ENCODE data around the gene IL13RA2.

The IL13RA2 gene, protein sequence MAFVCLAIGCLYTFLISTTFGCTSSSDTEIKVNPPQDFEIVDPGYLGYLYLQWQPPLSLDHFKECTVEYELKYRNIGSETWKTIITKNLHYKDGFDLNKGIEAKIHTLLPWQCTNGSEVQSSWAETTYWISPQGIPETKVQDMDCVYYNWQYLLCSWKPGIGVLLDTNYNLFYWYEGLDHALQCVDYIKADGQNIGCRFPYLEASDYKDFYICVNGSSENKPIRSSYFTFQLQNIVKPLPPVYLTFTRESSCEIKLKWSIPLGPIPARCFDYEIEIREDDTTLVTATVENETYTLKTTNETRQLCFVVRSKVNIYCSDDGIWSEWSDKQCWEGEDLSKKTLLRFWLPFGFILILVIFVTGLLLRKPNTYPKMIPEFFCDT

GRCh38 chrX:115017455-115017854 lies at the start of gene IL13RA2:
Gene IL13RA2 (minus strand): TSS chrX:115017616. CDS start chrX:115017269, 347 bp downstream.
- Histone ChIP-seq H3K79me2 (ENCODE audit: control insufficient read depth, insufficient read depth, low read length, unreplicated experiment) (no peaks in the 10 kb centered on the region), H3K27me3 (ENCODE audit: insufficient read depth, low read length) (no peaks in the 10 kb centered on the region), H2AFZ (ENCODE audit: low read length, unreplicated experiment) (peak within 1 kb of the TSS; percentile 38), H3K4me3 (ENCODE audit: low read depth, low read length) (no peak within 1 kb of the TSS), H3K36me3 (ENCODE audit: insufficient read depth, low read length) (no peaks in the 10 kb centered on the region), H3K27ac (ENCODE audit: low read depth, low read length) (peak within 1 kb of the TSS; percentile 4; the same call in 1 of the 2 replicates), H3K4me1 (ENCODE audit: control insufficient read depth, insufficient read depth, low read length, unreplicated experiment) (peaks cover 9% of the 10 kb centered on the region)

DNA sequence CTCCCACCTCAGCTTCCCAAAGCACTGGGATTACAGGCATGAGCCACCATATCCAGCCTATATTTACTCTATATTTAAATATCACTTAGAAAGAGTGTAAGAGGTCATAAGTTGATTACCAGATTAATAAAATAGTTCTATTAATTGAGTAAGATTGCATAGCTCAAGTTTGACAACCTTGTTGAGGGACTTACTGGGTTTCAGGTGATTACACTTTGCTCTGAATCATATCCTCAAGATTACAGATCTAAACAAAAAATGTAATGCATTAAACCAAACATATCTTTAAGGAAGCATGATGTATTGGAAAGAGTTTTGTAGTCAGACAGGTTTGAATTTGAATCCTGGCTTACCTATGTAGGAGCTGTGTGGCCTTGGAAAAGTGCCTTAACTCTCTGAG lies 47.9 kb upstream of the IL13RA2 start:
- H3K4me1 ChIP-seq (ENCODE audit: control insufficient read depth, insufficient read depth, low read length, unreplicated experiment), result no peaks in the 10 kb centered on the region
- H3K4me3 ChIP-seq (ENCODE audit: low read depth, low read length), result no peak overlapping the region
- H3K27me3 ChIP-seq (ENCODE audit: insufficient read depth, low read length), result no peaks in the 10 kb centered on the region
- no peak overlapping the region for H3K27ac ChIP-seq (ENCODE audit: low read depth, low read length)
- H2AFZ ChIP-seq (ENCODE audit: low read length, unreplicated experiment), result no peak overlapping the region
- H3K79me2 ChIP-seq (ENCODE audit: control insufficient read depth, insufficient read depth, low read length, unreplicated experiment), result no peaks in the 10 kb centered on the region
- no peaks in the 10 kb centered on the region for H3K36me3 ChIP-seq (ENCODE audit: insufficient read depth, low read length)

- H3K36me3 ChIP-seq (ENCODE audit: insufficient read depth, low read length), result no peaks in the 10 kb centered on the region
- H3K4me1 ChIP-seq (ENCODE audit: control insufficient read depth, insufficient read depth, low read length, unreplicated experiment), result peaks cover 17% of the 10 kb centered on the region
- no peaks in the 10 kb centered on the region for H3K27me3 ChIP-seq (ENCODE audit: insufficient read depth, low read length)
- no peak overlapping the region for H3K4me3 ChIP-seq (ENCODE audit: low read depth, low read length)
- H3K79me2 ChIP-seq (ENCODE audit: control insufficient read depth, insufficient read depth, low read length, unreplicated experiment), result no peaks in the 10 kb centered on the region
- no peak overlapping the region for H2AFZ ChIP-seq (ENCODE audit: low read length, unreplicated experiment)
- H3K27ac ChIP-seq (ENCODE audit: low read depth, low read length), result no peak overlapping the region
These were observed 42.6 kb upstream of the IL13RA2 start for GRCh38 chrX:115060013-115060412.

DNA sequence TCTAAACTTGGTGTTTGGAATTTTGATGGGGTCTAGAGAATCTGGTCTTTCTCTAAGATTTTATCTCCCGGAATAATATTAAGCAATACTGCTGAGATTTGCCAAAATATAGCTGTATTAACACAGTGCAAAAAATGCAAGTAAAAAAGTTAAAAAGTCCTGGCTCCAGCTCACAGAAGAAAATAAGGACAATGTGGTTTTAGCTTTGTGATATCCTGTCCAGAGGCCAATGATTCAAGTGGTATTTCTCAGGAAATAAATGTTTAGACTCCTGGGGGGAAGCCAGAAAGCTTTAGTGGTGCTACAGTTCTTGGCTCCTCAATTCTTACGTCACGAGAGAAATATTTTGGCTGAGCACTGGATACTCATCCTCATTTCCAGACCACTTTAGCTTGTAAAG lies 40.9 kb upstream of the IL13RA2 start:
- no peaks in the 10 kb centered on the region for H3K27me3 ChIP-seq (ENCODE audit: insufficient read depth, low read length)
- H3K4me1 ChIP-seq (ENCODE audit: control insufficient read depth, insufficient read depth, low read length, unreplicated experiment), result peaks cover 17% of the 10 kb centered on the region
- H3K27ac ChIP-seq (ENCODE audit: low read depth, low read length), result peak overlapping the region; percentile 79

DNA sequence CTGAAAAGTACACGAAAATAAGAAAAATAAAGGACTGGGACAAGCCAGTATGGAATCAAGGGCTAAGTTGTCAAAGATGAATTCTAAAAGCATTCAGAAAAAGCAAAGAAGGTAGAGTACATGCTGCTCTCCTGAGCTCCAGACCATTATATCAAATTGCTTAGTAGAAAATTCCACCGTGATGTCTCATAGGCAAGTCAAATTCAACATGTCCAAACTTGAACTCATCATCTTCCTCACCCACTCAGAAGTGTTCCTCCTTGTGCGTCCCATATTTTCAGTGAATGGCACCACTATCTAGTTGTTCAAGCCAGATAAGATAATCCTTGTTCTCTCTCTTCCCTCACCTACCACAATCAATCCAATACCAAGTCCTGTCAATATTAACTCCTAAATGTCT lies 37.5 kb upstream of the IL13RA2 start:
- Histone ChIP-seq H3K27ac (ENCODE audit: low read depth, low read length) (no peak overlapping the region), H3K27me3 (ENCODE audit: insufficient read depth, low read length) (no peaks in the 10 kb centered on the region), H2AFZ (ENCODE audit: low read length, unreplicated experiment) (no peak overlapping the region), H3K36me3 (ENCODE audit: insufficient read depth, low read length) (no peaks in the 10 kb centered on the region), H3K4me3 (ENCODE audit: low read depth, low read length) (no peak overlapping the region), H3K4me1 (ENCODE audit: control insufficient read depth, insufficient read depth, low read length, unreplicated experiment) (peaks cover 17% of the 10 kb centered on the region), H3K79me2 (ENCODE audit: control insufficient read depth, insufficient read depth, low read length, unreplicated experiment) (no peaks in the 10 kb centered on the region)

More for the DNA sequence above, 40.9 kb upstream of the IL13RA2 start:
- Histone ChIP-seq H3K36me3 (ENCODE audit: insufficient read depth, low read length) (no peaks in the 10 kb centered on the region), H2AFZ (ENCODE audit: low read length, unreplicated experiment) (peak overlapping the region; percentile 32), H3K4me3 (ENCODE audit: low read depth, low read length) (0 out of 2 replicates have a peak overlapping the region, but pooled peaks have one; percentile 27), H3K79me2 (ENCODE audit: control insufficient read depth, insufficient read depth, low read length, unreplicated experiment) (no peaks in the 10 kb centered on the region)

DNA sequence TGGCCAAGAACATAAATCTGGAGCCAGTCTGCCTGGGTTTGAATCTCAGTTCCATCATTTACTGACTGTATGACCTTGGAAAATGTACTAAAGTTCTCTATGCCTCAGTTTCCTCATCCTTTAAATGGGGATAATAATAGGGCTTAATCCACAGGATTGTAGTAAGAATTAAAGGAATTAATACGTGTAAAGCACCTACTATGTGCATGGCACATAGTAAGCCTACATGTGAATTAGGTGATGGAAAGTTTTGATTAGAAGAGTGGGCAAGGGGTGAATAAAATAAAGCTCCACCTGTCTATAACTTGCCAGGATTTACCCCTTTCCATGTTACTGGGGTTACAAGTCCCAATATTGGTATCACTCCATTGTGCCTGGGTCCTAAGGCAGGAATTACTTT lies 35.8 kb upstream of the IL13RA2 start:
- Histone ChIP-seq H3K4me3 (ENCODE audit: low read depth, low read length) (no peak overlapping the region), H3K27me3 (ENCODE audit: insufficient read depth, low read length) (no peaks in the 10 kb centered on the region), H3K27ac (ENCODE audit: low read depth, low read length) (no peak overlapping the region), H3K79me2 (ENCODE audit: control insufficient read depth, insufficient read depth, low read length, unreplicated experiment) (no peaks in the 10 kb centered on the region), H3K36me3 (ENCODE audit: insufficient read depth, low read length) (no peaks in the 10 kb centered on the region), H3K4me1 (ENCODE audit: control insufficient read depth, insufficient read depth, low read length, unreplicated experiment) (peaks cover 9% of the 10 kb centered on the region), H2AFZ (ENCODE audit: low read length, unreplicated experiment) (no peak overlapping the region)

- no peak overlapping the region for H3K27ac ChIP-seq (ENCODE audit: low read depth, low read length)
- H3K4me3 ChIP-seq (ENCODE audit: low read depth, low read length), result no peak overlapping the region
- no peaks in the 10 kb centered on the region for H3K79me2 ChIP-seq (ENCODE audit: control insufficient read depth, insufficient read depth, low read length, unreplicated experiment)
- no peaks in the 10 kb centered on the region for H3K36me3 ChIP-seq (ENCODE audit: insufficient read depth, low read length)
- no peak overlapping the region for H2AFZ ChIP-seq (ENCODE audit: low read length, unreplicated experiment)
- H3K27me3 ChIP-seq (ENCODE audit: insufficient read depth, low read length), result no peaks in the 10 kb centered on the region
- no peaks in the 10 kb centered on the region for H3K4me1 ChIP-seq (ENCODE audit: control insufficient read depth, insufficient read depth, low read length, unreplicated experiment)
These were observed 30.3 kb upstream of the IL13RA2 start for GRCh38 chrX:115047715-115048114.

- Histone ChIP-seq H3K27me3 (ENCODE audit: insufficient read depth, low read length) (no peaks in the 10 kb centered on the region), H3K36me3 (ENCODE audit: insufficient read depth, low read length) (no peaks in the 10 kb centered on the region), H2AFZ (ENCODE audit: low read length, unreplicated experiment) (no peak overlapping the region)
These were observed 29.8 kb upstream of the IL13RA2 start for GRCh38 chrX:115047181-115047580.

GRCh38 chrX:115040417-115040816 lies 23.0 kb upstream of the IL13RA2 start:
- Histone ChIP-seq H3K36me3 (ENCODE audit: insufficient read depth, low read length) (no peaks in the 10 kb centered on the region), H3K4me3 (ENCODE audit: low read depth, low read length) (no peak overlapping the region), H3K4me1 (ENCODE audit: control insufficient read depth, insufficient read depth, low read length, unreplicated experiment) (no peaks in the 10 kb centered on the region), H3K27ac (ENCODE audit: low read depth, low read length) (no peak overlapping the region), H3K27me3 (ENCODE audit: insufficient read depth, low read length) (no peaks in the 10 kb centered on the region), H3K79me2 (ENCODE audit: control insufficient read depth, insufficient read depth, low read length, unreplicated experiment) (no peaks in the 10 kb centered on the region), H2AFZ (ENCODE audit: low read length, unreplicated experiment) (no peak overlapping the region)

More at GRCh38 chrX:115047181-115047580, 29.8 kb upstream of the IL13RA2 start:
- no peaks in the 10 kb centered on the region for H3K4me1 ChIP-seq (ENCODE audit: control insufficient read depth, insufficient read depth, low read length, unreplicated experiment)
- no peak overlapping the region for H3K4me3 ChIP-seq (ENCODE audit: low read depth, low read length)
- no peak overlapping the region for H3K27ac ChIP-seq (ENCODE audit: low read depth, low read length)
- no peaks in the 10 kb centered on the region for H3K79me2 ChIP-seq (ENCODE audit: control insufficient read depth, insufficient read depth, low read length, unreplicated experiment)

- Histone ChIP-seq H3K36me3 (ENCODE audit: insufficient read depth, low read length) (no peaks in the 10 kb centered on the region), H3K4me1 (ENCODE audit: control insufficient read depth, insufficient read depth, low read length, unreplicated experiment) (no peaks in the 10 kb centered on the region), H3K27me3 (ENCODE audit: insufficient read depth, low read length) (no peaks in the 10 kb centered on the region), H3K4me3 (ENCODE audit: low read depth, low read length) (no peak overlapping the region), H2AFZ (ENCODE audit: low read length, unreplicated experiment) (no peak overlapping the region), H3K27ac (ENCODE audit: low read depth, low read length) (no peak overlapping the region), H3K79me2 (ENCODE audit: control insufficient read depth, insufficient read depth, low read length, unreplicated experiment) (no peaks in the 10 kb centered on the region)
These were observed 21.0 kb upstream of the IL13RA2 start for GRCh38 chrX:115038406-115038805.

GRCh38 chrX:115036029-115036428 lies 18.6 kb upstream of the IL13RA2 start:
- Histone ChIP-seq H3K79me2 (ENCODE audit: control insufficient read depth, insufficient read depth, low read length, unreplicated experiment) (no peaks in the 10 kb centered on the region), H3K4me3 (ENCODE audit: low read depth, low read length) (no peak overlapping the region), H3K27me3 (ENCODE audit: insufficient read depth, low read length) (no peaks in the 10 kb centered on the region), H3K27ac (ENCODE audit: low read depth, low read length) (no peak overlapping the region), H2AFZ (ENCODE audit: low read length, unreplicated experiment) (no peak overlapping the region), H3K36me3 (ENCODE audit: insufficient read depth, low read length) (no peaks in the 10 kb centered on the region), H3K4me1 (ENCODE audit: control insufficient read depth, insufficient read depth, low read length, unreplicated experiment) (no peaks in the 10 kb centered on the region)

All from ACC112 (cell line).